GM21423 (cell line): Measurements from ENCODE around the gene USP14.

Experiments used
- ATAC-seq: cut with Tn5 transposase; IDR thresholded peaks from one replicate; pipeline ENCODE4 v1.9.1; 2021; ENCODE audit warnings: mild to moderate bottlenecking, moderate library complexity; ENCODE audit not compliant: unreplicated experiment

The USP14 gene

GRCh38 chr18:225745-226144, 67.4 kb downstream of the USP14 start:
- ATAC-seq, result no peak

- no peak for ATAC-seq
Observed at GRCh38 chr18:227374-227773, 69.0 kb downstream of the USP14 start.

GRCh38 chr18:227902-228301, 69.5 kb downstream of the USP14 start:
- ATAC-seq, result no peak

DNA sequence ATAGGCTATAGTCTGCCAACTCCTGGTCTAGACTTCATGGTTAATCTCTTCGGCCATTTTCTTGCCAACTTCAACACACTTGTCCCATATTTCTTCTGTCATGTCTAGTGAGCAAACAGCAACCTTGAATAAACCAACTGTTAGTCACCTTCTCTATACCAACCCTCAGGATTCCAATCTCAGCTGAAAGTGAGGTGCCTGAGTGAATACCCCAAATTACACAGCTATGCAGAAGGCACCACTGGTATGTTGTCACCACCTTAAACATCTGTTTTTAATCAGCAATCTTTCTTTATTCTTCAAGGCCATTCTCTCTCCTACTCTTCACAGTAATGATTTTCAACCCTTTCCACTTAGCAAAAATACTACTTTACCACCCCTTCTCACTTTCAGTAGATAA, 70.2 kb downstream of the USP14 start:
- ATAC-seq, result no peak

DNA sequence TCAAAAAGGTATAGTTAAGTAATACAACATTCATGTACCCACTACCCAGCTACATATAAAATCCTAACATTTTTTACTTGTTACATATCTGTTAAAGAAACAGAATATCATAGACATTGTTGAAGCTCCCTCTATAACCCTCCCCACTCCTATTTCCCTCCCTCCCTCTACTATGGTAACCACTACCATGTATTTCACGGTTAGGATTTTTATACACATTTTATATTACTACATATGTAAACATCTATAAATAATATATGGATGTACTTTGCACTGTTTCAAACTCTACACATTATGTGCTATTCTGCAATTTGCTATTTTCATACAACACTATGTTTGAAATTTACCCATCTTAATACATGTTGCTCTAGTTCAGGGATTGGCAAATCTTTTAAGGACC, 73.2 kb downstream of the USP14 start:
- no peak for ATAC-seq

DNA sequence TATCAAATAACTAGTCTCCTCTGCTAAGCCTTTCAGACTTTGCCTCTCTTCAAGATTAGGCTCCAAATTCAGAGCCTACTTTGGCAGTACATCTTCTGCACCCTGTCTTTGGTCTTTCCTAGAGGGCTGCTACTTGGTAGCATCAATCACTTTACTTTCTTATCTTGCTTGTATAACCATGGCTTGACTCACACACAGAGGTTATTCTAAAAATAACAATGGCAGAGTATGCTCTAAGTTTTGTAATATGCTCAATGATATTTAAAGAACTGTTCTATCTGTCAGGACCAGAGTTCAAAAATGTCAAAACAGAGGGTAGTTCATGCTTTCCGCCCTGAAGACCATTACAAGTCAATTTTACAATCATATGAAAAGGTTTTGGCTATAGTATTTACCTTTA, 81.8 kb downstream of the USP14 start:
- no peak for ATAC-seq

- ATAC-seq, result no peak
Observed at GRCh38 chr18:245282-245847, 87.0 kb downstream of the USP14 start.

- ATAC-seq, result no peak
Observed at GRCh38 chr18:248053-248452, 89.7 kb downstream of the USP14 start.

DNA sequence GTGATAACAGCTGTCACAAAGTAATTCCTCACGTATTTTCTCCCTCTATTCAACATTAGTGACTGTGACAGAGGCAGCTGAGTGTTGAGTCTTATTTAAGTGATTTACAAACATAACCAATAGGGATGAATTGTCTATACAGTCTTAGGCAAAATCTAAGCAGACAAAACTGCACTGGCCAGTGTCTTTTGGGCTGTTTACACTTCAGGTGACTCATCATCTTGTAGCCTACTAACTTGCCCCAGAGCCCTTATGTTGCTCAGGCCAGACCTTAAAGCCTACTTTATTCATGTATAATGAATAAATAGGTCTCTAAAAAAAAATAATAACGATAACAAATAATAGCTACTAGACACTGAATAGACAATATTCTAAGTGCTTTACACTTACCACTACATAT, 92.3 kb downstream of the USP14 start:
- no peak for ATAC-seq

- no peak for ATAC-seq
Observed at GRCh38 chr18:251572-251971, 93.2 kb downstream of the USP14 start.

GRCh38 chr18:253121-253520, 94.8 kb downstream of the USP14 start:
- no peak for ATAC-seq

GRCh38 chr18:255171-255570, 96.8 kb downstream of the USP14 start:
- no peak for ATAC-seq

DNA sequence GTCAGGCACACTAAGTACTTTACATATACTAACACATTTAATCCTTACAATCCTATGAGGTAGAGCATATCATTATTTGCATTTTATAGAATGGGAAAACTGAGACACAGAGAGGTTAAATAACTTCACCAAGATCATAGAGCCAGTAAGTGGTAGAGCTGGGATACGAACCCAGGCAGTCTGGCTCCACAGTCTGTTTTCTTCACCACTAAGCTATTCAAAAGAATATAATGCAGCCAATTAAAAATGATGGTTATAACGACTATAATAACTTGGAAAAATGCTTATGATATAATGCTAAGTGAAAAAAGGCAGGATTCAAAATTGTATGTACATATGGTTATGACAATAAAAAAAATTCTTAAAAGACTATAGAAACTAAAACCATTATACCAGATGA, 102.2 kb downstream of the USP14 start:
- ATAC-seq, result no peak

DNA sequence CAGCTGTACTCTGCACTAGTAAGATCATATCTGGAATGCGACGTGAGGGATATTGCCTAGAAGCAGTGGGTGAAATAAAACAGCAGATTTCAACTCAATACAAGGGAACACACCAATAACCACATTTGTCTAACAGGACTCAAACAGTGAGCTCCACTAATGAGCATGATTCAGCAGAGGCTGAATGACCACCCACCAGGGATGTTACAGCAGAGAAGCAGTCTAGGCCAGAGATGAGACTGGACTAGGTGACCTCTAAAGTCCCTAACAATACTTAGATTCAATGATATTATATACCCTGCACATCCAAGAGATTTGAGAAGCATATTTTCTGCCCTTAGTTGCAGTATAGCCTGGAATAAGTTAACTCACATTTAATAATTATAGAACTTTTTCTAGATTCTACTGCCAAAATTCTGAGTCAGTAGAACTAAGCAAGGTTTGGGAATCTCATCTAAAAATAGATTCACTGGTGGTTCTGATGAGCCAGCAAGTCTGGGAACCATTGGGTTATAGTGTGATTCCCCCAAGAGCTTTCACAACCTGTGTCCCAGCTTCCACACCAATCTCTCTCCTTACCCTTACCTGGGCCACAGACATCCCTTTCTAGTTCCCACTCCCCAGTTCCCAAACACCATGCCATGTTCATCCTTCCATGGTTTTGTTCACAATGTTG, 103.2 kb downstream of the USP14 start:
- no peak for ATAC-seq
